Measurements from ENCODE around the gene USP47.

USP47 gene

DNA sequence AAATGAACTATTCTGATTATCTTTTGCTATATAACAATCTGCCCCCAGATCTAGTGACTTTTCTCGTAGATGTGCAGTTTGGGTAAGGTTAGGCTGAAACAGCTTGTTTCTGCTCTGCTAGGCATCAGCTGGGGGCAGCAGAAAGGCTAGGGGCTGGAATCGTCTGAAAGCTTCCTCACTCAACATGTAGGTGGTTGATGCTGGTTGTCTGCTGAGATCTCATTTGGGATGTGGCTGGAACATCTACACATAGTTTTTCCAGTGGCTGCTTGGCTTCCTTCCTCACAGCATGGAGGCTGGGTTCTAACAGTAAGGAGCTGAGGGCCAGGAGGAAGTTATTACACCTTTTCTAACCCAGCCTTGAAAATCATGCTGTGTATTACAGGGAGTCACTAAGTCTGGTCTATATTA is 30.2 kb downstream of the USP47 start:
- no peak for DNase-seq

GRCh38 chr11:11876458-11876857 is 34.7 kb downstream of the USP47 start:
- no peak for DNase-seq

DNA sequence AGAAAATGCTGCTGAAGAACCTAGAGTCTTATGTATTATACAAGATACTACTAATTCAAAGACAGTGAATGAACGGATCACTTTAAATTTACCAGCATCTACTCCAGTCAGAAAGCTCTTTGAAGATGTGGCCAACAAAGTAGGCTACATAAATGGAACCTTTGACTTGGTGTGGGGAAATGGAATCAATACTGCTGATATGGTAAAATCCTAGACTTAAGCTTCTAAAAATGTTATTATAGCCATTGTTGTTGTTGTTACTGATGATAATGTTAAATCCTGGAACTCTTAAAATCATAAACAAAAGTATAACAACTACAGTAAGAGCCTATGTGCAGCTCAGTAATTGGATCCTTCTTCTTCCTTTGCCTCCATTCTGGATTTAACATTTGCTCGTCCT is 38.4 kb downstream of the USP47 start:
- DNase-seq: no peak

DNA sequence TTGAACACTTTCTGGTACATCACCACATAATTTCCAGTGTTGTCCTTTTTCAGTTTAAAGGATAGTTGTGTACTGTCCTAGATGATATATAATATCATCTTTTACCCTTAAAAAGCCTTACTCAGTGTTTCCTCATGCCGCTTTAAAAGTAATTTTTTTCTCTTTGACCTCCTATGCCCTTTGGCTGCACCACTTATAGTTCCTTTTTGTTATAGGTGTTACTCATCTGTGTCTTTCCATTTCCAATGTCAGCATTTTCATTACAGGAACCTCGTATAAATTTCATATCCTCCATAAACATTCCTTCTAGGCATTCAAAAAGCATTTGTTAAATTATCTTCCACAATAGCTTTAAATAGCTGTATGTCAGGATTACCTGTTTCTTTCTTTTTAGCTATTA is 40.8 kb downstream of the USP47 start:
- no peak for DNase-seq

GRCh38 chr11:11884351-11884750 is 42.6 kb downstream of the USP47 start:
- DNase-seq: no peak

- no peak for DNase-seq
Measured at GRCh38 chr11:11884774-11885481, 43.2 kb downstream of the USP47 start.

DNA sequence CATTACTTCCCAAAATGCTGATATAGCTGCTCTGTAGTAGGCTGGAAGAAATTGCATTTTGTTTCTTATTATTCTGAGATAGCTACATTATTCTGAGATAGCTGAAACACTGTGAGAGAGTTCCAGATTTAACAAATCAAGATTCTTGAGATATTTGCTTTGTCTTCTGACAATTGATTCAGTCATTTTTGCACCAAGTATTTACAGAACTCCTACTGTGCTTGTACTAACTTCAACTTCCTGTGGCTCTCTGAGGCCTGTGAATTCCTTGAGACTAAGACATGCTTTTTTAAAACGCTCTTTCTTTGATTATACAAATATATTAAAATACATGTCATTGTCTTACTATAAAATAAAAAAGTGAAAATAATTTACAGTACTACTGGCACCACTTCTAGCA is 52.7 kb downstream of the USP47 start:
- DNase-seq: no peak

- no peak for DNase-seq
Measured at GRCh38 chr11:11895672-11896071, 53.9 kb downstream of the USP47 start.

DNA sequence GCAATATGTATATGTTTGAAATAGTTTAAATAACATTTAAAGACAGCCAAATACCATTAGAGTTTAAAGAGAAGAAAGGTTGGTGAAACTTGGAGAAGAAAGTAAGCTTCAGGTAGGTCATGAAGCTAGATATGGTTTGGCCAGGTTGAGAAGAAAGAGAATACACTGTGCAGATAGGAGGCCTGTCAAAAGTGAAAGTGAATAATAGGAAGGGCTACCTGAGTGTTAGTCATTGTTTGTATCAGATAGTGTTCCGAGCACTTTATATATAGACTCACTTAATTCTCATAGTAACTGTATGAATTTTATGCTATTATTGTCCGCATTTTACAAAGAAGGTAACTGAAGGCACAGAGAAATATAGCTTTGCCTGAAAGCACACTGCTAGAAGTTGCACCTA is 56.9 kb downstream of the USP47 start:
- no peak for DNase-seq

GRCh38 chr11:11899401-11899800 is 57.6 kb downstream of the USP47 start:
- DNase-seq: no peak

DNA sequence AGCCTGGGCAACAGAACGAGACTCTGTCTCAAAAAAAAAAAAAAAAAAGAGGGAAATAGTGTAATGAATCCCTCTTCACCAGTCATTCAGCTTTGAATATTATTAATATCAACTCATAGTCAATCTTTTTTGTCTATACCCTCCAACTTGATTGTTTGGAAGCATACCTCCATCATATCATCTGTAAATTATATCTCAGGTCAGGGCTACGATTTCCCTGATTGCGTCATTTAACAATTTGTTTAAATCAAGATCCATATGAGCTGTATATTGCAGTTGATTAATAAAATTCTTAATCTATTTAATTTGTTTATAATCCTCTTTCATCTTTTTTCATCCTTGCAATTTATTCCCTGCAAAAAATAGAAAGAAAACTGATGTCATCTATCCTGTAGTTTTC is 60.2 kb downstream of the USP47 start:
- DNase-seq: no peak

- no peak for DNase-seq
Measured at GRCh38 chr11:11909727-11910126, 68.0 kb downstream of the USP47 start.

- no peak for DNase-seq
Measured at GRCh38 chr11:11910541-11910940, 68.8 kb downstream of the USP47 start.

- DNase-seq: no peak
Measured at GRCh38 chr11:11913395-11913794, 71.6 kb downstream of the USP47 start.

- no peak for DNase-seq
Measured at GRCh38 chr11:11915625-11916024, 73.9 kb downstream of the USP47 start.

DNA sequence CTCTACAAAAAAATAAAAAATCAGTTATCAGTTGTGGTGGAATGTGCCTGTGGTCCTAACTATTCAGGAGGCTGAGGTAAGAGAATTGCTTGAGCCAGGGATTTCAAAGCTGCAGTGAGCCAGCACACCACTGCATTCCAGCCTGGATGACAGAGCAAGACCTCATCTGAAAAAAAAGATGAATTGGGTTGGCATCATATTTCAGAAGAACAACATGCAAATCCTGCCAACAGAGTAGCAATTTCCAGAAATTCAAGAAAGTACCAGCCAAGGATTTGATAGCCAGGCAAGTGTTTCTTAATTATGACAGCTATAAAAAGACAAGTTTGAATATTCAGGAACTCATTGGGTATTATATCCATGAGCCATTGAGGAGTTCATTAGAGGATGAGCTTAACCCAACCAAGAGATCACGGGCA is 75.2 kb downstream of the USP47 start:
- DNase-seq: no peak

- no peak for DNase-seq
Measured at GRCh38 chr11:11923828-11924227, 82.1 kb downstream of the USP47 start.

GRCh38 chr11:11929920-11930319 is 88.1 kb downstream of the USP47 start:
- no peak for DNase-seq

GRCh38 chr11:11931461-11932055 is 89.8 kb downstream of the USP47 start:
- DNase-seq: no peak

GRCh38 chr11:11935536-11935935 is 93.8 kb downstream of the USP47 start:
- DNase-seq: no peak

DNA sequence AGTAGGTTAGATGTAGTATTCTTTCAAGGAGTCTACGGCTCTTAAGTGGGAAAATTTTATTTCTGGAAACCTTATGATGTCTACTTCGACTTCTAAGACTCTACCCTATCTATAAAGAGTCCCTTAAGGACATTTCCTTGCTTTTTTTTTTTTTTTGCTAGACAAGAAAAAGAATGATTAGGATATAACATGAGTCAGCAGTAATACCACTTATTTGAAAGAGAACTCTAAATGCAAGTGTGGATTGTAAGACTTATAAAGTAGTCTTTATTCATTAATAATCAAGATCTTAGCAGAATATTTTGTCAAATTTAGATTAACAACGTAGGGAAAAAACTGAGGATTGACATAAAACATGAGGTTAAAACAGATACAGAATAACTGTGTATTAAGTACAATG is 95.7 kb downstream of the USP47 start:
- DNase-seq: no peak

- DNase-seq: no peak
Measured at GRCh38 chr11:11937957-11938356, 96.2 kb downstream of the USP47 start.

DNA sequence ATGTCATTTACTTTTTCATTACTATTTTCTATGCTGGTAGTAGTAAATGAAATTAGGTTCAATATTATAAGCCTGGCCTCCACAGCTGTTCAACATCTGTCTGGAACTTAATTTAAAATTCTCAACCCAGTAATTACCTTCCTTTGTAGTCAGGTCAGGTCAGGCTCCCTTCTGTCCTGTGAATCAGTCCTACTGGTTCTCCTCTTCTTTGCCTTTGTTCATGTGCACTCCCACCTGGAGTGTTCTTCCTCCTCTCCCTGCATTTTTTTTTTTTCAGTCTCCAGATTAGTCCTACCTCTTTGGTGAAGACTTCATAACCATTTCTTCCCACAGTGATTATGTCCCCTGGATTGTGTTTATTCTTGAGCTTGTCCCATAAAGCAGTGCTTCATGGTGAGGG is 98.8 kb downstream of the USP47 start:
- DNase-seq: no peak

DNA sequence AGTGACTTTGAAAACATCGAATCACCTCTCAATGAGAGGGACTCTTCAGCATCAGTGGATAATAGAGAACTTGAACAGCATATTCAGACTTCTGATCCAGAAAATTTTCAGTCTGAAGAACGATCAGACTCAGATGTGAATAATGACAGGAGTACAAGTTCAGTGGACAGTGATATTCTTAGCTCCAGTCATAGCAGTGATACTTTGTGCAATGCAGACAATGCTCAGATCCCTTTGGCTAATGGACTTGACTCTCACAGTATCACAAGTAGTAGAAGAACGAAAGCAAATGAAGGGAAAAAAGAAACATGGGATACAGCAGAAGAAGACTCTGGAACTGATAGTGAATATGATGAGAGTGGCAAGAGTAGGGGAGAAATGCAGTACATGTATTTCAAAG is 100.9 kb downstream of the USP47 start:
- DNase-seq: no peak

DNA sequence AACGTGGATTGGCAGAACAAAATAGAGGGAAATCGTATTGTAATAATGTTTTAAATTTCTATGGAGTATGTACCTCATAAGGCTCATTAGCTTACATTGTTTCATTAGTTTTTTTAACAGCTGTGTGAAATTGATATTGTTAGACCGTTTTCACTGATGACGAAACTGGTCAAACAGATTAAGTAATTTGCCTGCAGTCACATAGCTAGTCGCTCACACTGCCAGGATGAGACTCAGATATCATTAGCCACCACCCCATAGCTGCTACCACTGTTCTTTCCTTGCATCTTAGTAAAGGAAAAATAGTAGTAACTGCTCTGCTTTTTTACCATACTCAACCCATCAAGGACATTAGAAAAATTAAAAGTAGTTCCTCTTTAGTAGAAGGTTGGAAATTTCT is 102.7 kb downstream of the USP47 start:
- no peak for DNase-seq
